CD8-positive, alpha-beta memory T cell (primary cell): ENCODE measurements around the gene RIPPLY2. TPM values are rescaled to one million over a fixed set of nuclear protein-coding genes. Genes with fewer than 3 reads are reported as not detected.
A peak's percentile ranks its signal among the peaks of the same experiment; 100 is the strongest.

Source experiments
- CTCF ChIA-PET: fragments of 350-600 bp; sonication (Branson Sonifier 250); formaldehyde crosslinking; loops from one replicate; lab custom pipeline; 2021; ENCODE audit warnings: antibody characterized with exemption; lab: Charles Lee
- POLR2A ChIA-PET: fragments of 350-600 bp; sonication (Branson Sonifier 250); formaldehyde crosslinking; loops from one replicate; lab custom pipeline; 2021; ENCODE audit warnings: antibody characterized with exemption; lab: Charles Lee
- DNase-seq, 5 donors: peaks; one replicate each; pipeline versions ENCODE4 v3.0.0 to v3.0.0-alpha.2; 2020 to 2022; ENCODE audit warnings: mixed read lengths in 1 of 5
- H3K27ac ChIP-seq: one replicate; pipeline ENCODE4 v1.7.0; 2013; ENCODE audit warnings: low read depth, mild to moderate bottlenecking, low read length, moderate library complexity
- H3K27me3 ChIP-seq: 2 replicates; pipeline ENCODE4 v1.7.0; 2013; ENCODE audit warnings: low read length, mild to moderate bottlenecking; ENCODE audit not compliant: insufficient read depth, poor library complexity, severe bottlenecking
- H3K36me3 ChIP-seq: 2 replicates; pipeline ENCODE4 v1.7.0; 2013; ENCODE audit warnings: mild to moderate bottlenecking, low read length, moderate library complexity; ENCODE audit not compliant: insufficient read depth
- H3K4me1 ChIP-seq: 2 replicates; pipeline ENCODE4 v1.7.0; 2013; ENCODE audit warnings: mild to moderate bottlenecking, low read length, moderate library complexity; ENCODE audit not compliant: insufficient read depth
- H3K4me3 ChIP-seq: 2 replicates; pipeline ENCODE4 v1.7.0; 2013; ENCODE audit warnings: mild to moderate bottlenecking, low read length
- H3K9me3 ChIP-seq: 2 replicates; pipeline ENCODE4 v1.7.0; 2013; ENCODE audit warnings: mild to moderate bottlenecking, low read length
- H3K27ac Mint-ChIP-seq, 8 donors: one replicate each; pipeline ENCODE4 v1.8.0; 2020 to 2021; ENCODE audit warnings: mixed read lengths in 8 of 8, mild to moderate bottlenecking in 6 of 8, inconsistent platforms in 3 of 8, moderate library complexity in 3 of 8
- H3K27me3 Mint-ChIP-seq, 2 donors: one replicate each; pipeline ENCODE4 v1.8.0; 2020 to 2021; ENCODE audit warnings: mixed read lengths in 2 of 2, mild to moderate bottlenecking in 1 of 2, moderate library complexity in 1 of 2
- H3K36me3 Mint-ChIP-seq, 3 donors: one replicate each; pipeline ENCODE4 v1.8.0; 2020 to 2021; ENCODE audit warnings: mixed read lengths in 3 of 3, inconsistent platforms in 1 of 3, mild to moderate bottlenecking in 1 of 3
- H3K4me1 Mint-ChIP-seq, 3 donors: one replicate each; pipeline ENCODE4 v1.8.0; 2020 to 2021; ENCODE audit warnings: mixed read lengths in 3 of 3, inconsistent platforms in 1 of 3, mild to moderate bottlenecking in 1 of 3
- H3K4me3 Mint-ChIP-seq, 7 donors: one replicate each; pipeline ENCODE4 v1.8.0; 2020 to 2021; ENCODE audit warnings: mixed read lengths in 7 of 7, mild to moderate bottlenecking in 6 of 7, moderate library complexity in 4 of 7, inconsistent platforms in 2 of 7
- H3K9me3 Mint-ChIP-seq, 5 donors: one replicate each; pipeline ENCODE4 v1.8.0; 2020 to 2022; ENCODE audit warnings: mixed read lengths in 5 of 5, mild to moderate bottlenecking in 3 of 5, moderate library complexity in 2 of 5, inconsistent platforms in 1 of 5
- polyA plus RNA-seq: library from polyadenylated mRNA; unstranded; fragments of 300-500 nt; fragmentation: Illumina TruSeq; gene quantifications from one replicate; pipeline ENCODE4 v1.2.3, GENCODE V29; 2021
- total RNA-seq, 2 experiments: library from RNA; stranded (reverse); gene quantifications; one replicate each; pipeline ENCODE4 v1.2.3, GENCODE V29; 2021

The RIPPLY2 gene
- total and polyA plus RNA-seq, 3 experiments from 2014 or later, result not detected

GRCh38 chr6:83862776-83863471 is 9.8 kb downstream of the RIPPLY2 start:
- Mint-ChIP-seq H3K27ac (peak overlapping the region in 3 of 8 donors; percentile 38 to 45 (median 43)), H3K4me3 (no peak overlapping the region), H3K36me3 (peaks cover 19 to 51% (median 22%) of the 10 kb centered on the region in 3 donors), H3K4me1 (peaks cover 37 to 63% (median 52%) of the 10 kb centered on the region in 3 donors), H3K9me3 (peaks cover 0 to 8% (median 8%) of the 10 kb centered on the region in 5 donors), H3K27me3 (no peaks in the 10 kb centered on the region)
- Histone ChIP-seq H3K27ac (no peak overlapping the region), H3K36me3 (peaks cover 15% of the 10 kb centered on the region), H3K27me3 (no peaks in the 10 kb centered on the region), H3K9me3 (peaks cover 11% of the 10 kb centered on the region), H3K4me3 (no peak overlapping the region), H3K4me1 (peaks cover 27% of the 10 kb centered on the region)
- POLR2A ChIA-PET, result no interaction called here
- CTCF ChIA-PET, result no interaction called here
- no peak for DNase-seq

GRCh38 chr6:83867043-83867442 is 13.9 kb downstream of the RIPPLY2 start:
- H3K9me3 Mint-ChIP-seq, result peaks cover 0 to 11% (median 8%) of the 10 kb centered on the region in 5 donors
- H3K27ac Mint-ChIP-seq, result no peak overlapping the region
- H3K36me3 ChIP-seq, result peaks cover 15% of the 10 kb centered on the region
- H3K36me3 Mint-ChIP-seq, result peaks cover 28 to 62% (median 29%) of the 10 kb centered on the region in 3 donors
- no peak overlapping the region for H3K4me3 Mint-ChIP-seq
- CTCF ChIA-PET, result no interaction called here
- no peaks in the 10 kb centered on the region for H3K27me3 Mint-ChIP-seq
- peaks cover 11% of the 10 kb centered on the region for H3K9me3 ChIP-seq
- no peak overlapping the region for H3K4me3 ChIP-seq
- DNase-seq, result no peak
- POLR2A ChIA-PET, result no interaction called here
- no peaks in the 10 kb centered on the region for H3K27me3 ChIP-seq
- no peak overlapping the region for H3K27ac ChIP-seq
- peaks cover 22 to 60% (median 49%) of the 10 kb centered on the region in 3 donors for H3K4me1 Mint-ChIP-seq
- no peaks in the 10 kb centered on the region for H3K4me1 ChIP-seq

- peaks cover 23 to 60% (median 49%) of the 10 kb centered on the region in 3 donors for H3K4me1 Mint-ChIP-seq
- ChIA-PET CTCF (interaction anchor here (1.8 kb wide), 1 partner anchor 8 kb away, joined by 4 read pairs; the partner anchor contains the start of gene CYB5R4), POLR2A (no interaction called here)
- Histone ChIP-seq H3K4me1 (no peaks in the 10 kb centered on the region), H3K27me3 (no peaks in the 10 kb centered on the region), H3K36me3 (peaks cover 15% of the 10 kb centered on the region), H3K4me3 (no peak overlapping the region), H3K9me3 (peaks cover 11% of the 10 kb centered on the region), H3K27ac (no peak overlapping the region)
- peaks cover 0 to 11% (median 8%) of the 10 kb centered on the region in 5 donors for H3K9me3 Mint-ChIP-seq
- no peak overlapping the region for H3K4me3 Mint-ChIP-seq
- H3K36me3 Mint-ChIP-seq, result peaks cover 28 to 65% (median 29%) of the 10 kb centered on the region in 3 donors
- H3K27me3 Mint-ChIP-seq, result no peaks in the 10 kb centered on the region
- no peak for DNase-seq
- H3K27ac Mint-ChIP-seq, result no peak overlapping the region
Observed at GRCh38 chr6:83867527-83868161, 14.5 kb downstream of the RIPPLY2 start.

- Mint-ChIP-seq H3K27ac (peak overlapping the region in 1 of 8 donors; percentile 61), H3K4me1 (peaks cover 28 to 58% (median 54%) of the 10 kb centered on the region in 3 donors)
Observed at GRCh38 chr6:83868639-83869038, 15.5 kb downstream of the RIPPLY2 start.

GRCh38 chr6:83870649-83871048 is 17.5 kb downstream of the RIPPLY2 start:
- ChIA-PET POLR2A (no interaction called here), CTCF (interaction anchor here (1.6 kb wide), 1 partner anchor 11 kb away, joined by 3 read pairs; the partner anchor contains the start of gene CYB5R4)
- no peak for DNase-seq
- Histone ChIP-seq H3K36me3 (peaks cover 8% of the 10 kb centered on the region), H3K4me1 (peaks cover 8% of the 10 kb centered on the region), H3K27ac (no peak overlapping the region), H3K9me3 (peaks cover 11% of the 10 kb centered on the region), H3K27me3 (no peaks in the 10 kb centered on the region), H3K4me3 (no peak overlapping the region)
- H3K27me3 Mint-ChIP-seq, result no peaks in the 10 kb centered on the region
- H3K4me3 Mint-ChIP-seq, result no peak overlapping the region
- H3K4me1 Mint-ChIP-seq, result peaks cover 34 to 63% (median 57%) of the 10 kb centered on the region in 3 donors
- peaks cover 22 to 54% (median 31%) of the 10 kb centered on the region in 3 donors for H3K36me3 Mint-ChIP-seq
- no peak overlapping the region for H3K27ac Mint-ChIP-seq
- H3K9me3 Mint-ChIP-seq, result peaks cover 0 to 11% (median 8%) of the 10 kb centered on the region in 5 donors

More at GRCh38 chr6:83868639-83869038, 15.5 kb downstream of the RIPPLY2 start:
- Mint-ChIP-seq H3K36me3 (peaks cover 28 to 66% (median 32%) of the 10 kb centered on the region in 3 donors), H3K9me3 (peaks cover 0 to 11% (median 8%) of the 10 kb centered on the region in 5 donors), H3K4me3 (no peak overlapping the region), H3K27me3 (no peaks in the 10 kb centered on the region)
- CTCF ChIA-PET, result interaction anchor here (1.8 kb wide), 1 partner anchor 9 kb away, joined by 4 read pairs; the partner anchor contains the start of gene CYB5R4
- Histone ChIP-seq H3K36me3 (peaks cover 15% of the 10 kb centered on the region), H3K27me3 (no peaks in the 10 kb centered on the region), H3K4me3 (no peak overlapping the region), H3K27ac (no peak overlapping the region), H3K9me3 (peaks cover 11% of the 10 kb centered on the region), H3K4me1 (peaks cover 6% of the 10 kb centered on the region)
- POLR2A ChIA-PET, result no interaction called here
- DNase-seq, result no peak

- Histone ChIP-seq H3K4me1 (peaks cover 8% of the 10 kb centered on the region), H3K9me3 (peaks cover 4% of the 10 kb centered on the region), H3K27ac (no peak overlapping the region), H3K27me3 (no peaks in the 10 kb centered on the region), H3K4me3 (no peak overlapping the region), H3K36me3 (peaks cover 2% of the 10 kb centered on the region)
- Mint-ChIP-seq H3K36me3 (peaks cover 12 to 39% (median 18%) of the 10 kb centered on the region in 3 donors), H3K9me3 (peaks cover 0 to 4% (median under 1%) of the 10 kb centered on the region in 5 donors), H3K27me3 (no peaks in the 10 kb centered on the region), H3K27ac (no peak overlapping the region), H3K4me1 (peaks cover 37 to 69% (median 63%) of the 10 kb centered on the region in 3 donors), H3K4me3 (no peak overlapping the region)
- DNase-seq, result no peak
- POLR2A ChIA-PET, result no interaction called here
- CTCF ChIA-PET, result interaction anchor here (1.0 kb wide), 1 partner anchor 13 kb away, joined by 4 read pairs; the partner anchor contains the start of gene CYB5R4
Observed at GRCh38 chr6:83872386-83873118, 19.4 kb downstream of the RIPPLY2 start.

GRCh38 chr6:83873869-83874268 is 20.7 kb downstream of the RIPPLY2 start:
- H3K36me3 Mint-ChIP-seq, result peaks cover 0 to 25% (median 12%) of the 10 kb centered on the region in 3 donors
- H3K4me1 Mint-ChIP-seq, result peaks cover 45 to 71% (median 66%) of the 10 kb centered on the region in 3 donors
- DNase-seq, result no peak
- Histone ChIP-seq H3K27me3 (no peaks in the 10 kb centered on the region), H3K4me1 (peaks cover 8% of the 10 kb centered on the region), H3K4me3 (no peak overlapping the region), H3K27ac (no peak overlapping the region), H3K36me3 (no peaks in the 10 kb centered on the region), H3K9me3 (no peaks in the 10 kb centered on the region)
- H3K27me3 Mint-ChIP-seq, result no peaks in the 10 kb centered on the region
- CTCF ChIA-PET, result no interaction called here
- POLR2A ChIA-PET, result no interaction called here
- no peaks in the 10 kb centered on the region for H3K9me3 Mint-ChIP-seq
- no peak overlapping the region for H3K4me3 Mint-ChIP-seq
- H3K27ac Mint-ChIP-seq, result peak overlapping the region in 4 of 8 donors; percentile 1 to 41 (median 30)
